Measurements from ENCODE around the gene UEVLD. TPM values are rescaled to one million over a fixed set of nuclear protein-coding genes. Genes with fewer than 3 reads are reported as not detected.

The UEVLD gene
- total and polyA plus RNA-seq, 2 donors (not counting 1 experiment from before 2014, with no cell fraction given), result 25.9 to 29.0 TPM

GRCh38 chr11:18523084-18523483 is 65.5 kb downstream of the UEVLD start:
- TF ChIP-seq, protein P1, sequence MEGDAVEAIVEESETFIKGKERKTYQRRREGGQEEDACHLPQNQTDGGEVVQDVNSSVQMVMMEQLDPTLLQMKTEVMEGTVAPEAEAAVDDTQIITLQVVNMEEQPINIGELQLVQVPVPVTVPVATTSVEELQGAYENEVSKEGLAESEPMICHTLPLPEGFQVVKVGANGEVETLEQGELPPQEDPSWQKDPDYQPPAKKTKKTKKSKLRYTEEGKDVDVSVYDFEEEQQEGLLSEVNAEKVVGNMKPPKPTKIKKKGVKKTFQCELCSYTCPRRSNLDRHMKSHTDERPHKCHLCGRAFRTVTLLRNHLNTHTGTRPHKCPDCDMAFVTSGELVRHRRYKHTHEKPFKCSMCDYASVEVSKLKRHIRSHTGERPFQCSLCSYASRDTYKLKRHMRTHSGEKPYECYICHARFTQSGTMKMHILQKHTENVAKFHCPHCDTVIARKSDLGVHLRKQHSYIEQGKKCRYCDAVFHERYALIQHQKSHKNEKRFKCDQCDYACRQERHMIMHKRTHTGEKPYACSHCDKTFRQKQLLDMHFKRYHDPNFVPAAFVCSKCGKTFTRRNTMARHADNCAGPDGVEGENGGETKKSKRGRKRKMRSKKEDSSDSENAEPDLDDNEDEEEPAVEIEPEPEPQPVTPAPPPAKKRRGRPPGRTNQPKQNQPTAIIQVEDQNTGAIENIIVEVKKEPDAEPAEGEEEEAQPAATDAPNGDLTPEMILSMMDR (conservative IDR thresholded peaks at IDR 0.05 in 1 of 2, IDR thresholded peaks at IDR 0.05 in 1 of 2; ENCODE audit: low read depth in 1 of 2, low read length in 2 of 2), result no peak
- no peak for TF ChIP-seq EZH2 (IDR thresholded peaks at IDR 0.05; ENCODE audit: low read length, missing control alignments)
- no peak overlapping the region for H3K4me3 ChIP-seq (replicated peaks in 1 of 4; ENCODE audit: control extremely low read depth in 1 of 4, insufficient read depth in 1 of 4, low read depth in 3 of 4, low read length in 4 of 4)
- H3K27ac ChIP-seq (ENCODE audit: insufficient read depth, low read length), result no peak overlapping the region
- H2AFZ ChIP-seq (ENCODE audit: low read length), result no peak overlapping the region
- H3K4me1 ChIP-seq (ENCODE audit: control insufficient read depth, extremely low read depth, insufficient read depth, low read length), result no peaks in the 10 kb centered on the region
- H3K79me2 ChIP-seq (ENCODE audit: control insufficient read depth, insufficient read depth, low read length), result peaks cover 56% of the 10 kb centered on the region
- no peaks in the 10 kb centered on the region for H4K20me1 ChIP-seq (ENCODE audit: control insufficient read depth, extremely low read depth, insufficient read depth, low read length)
- H3K4me2 ChIP-seq (ENCODE audit: extremely low read depth, insufficient read depth, low read length), result no peak overlapping the region
- DNase-seq (ENCODE audit: low read depth in 2 of 2), result no peak
- H3K36me3 ChIP-seq (ENCODE audit: control insufficient read depth, insufficient read depth, low read length), result peaks cover 1% of the 10 kb centered on the region
- H3K9me3 ChIP-seq (ENCODE audit: control insufficient read depth, insufficient read depth, low read depth, low read length), result no peaks in the 10 kb centered on the region
- H3K27me3 ChIP-seq (ENCODE audit: control insufficient read depth, insufficient read depth, low read length), result no peaks in the 10 kb centered on the region
- no peak overlapping the region for H3K9ac ChIP-seq (ENCODE audit: insufficient read depth, low read length)

GRCh38 chr11:18522388-18522787 is 66.1 kb downstream of the UEVLD start:
- Histone ChIP-seq H4K20me1 (ENCODE audit: control insufficient read depth, extremely low read depth, insufficient read depth, low read length) (no peaks in the 10 kb centered on the region), H3K27ac (ENCODE audit: insufficient read depth, low read length) (no peak overlapping the region), H3K4me2 (ENCODE audit: extremely low read depth, insufficient read depth, low read length) (no peak overlapping the region), H3K9me3 (ENCODE audit: control insufficient read depth, insufficient read depth, low read depth, low read length) (no peaks in the 10 kb centered on the region), H3K9ac (ENCODE audit: insufficient read depth, low read length) (no peak overlapping the region), H3K79me2 (ENCODE audit: control insufficient read depth, insufficient read depth, low read length) (peaks cover 52% of the 10 kb centered on the region), H2AFZ (ENCODE audit: low read length) (no peak overlapping the region), H3K27me3 (ENCODE audit: control insufficient read depth, insufficient read depth, low read length) (no peaks in the 10 kb centered on the region), H3K4me1 (ENCODE audit: control insufficient read depth, extremely low read depth, insufficient read depth, low read length) (no peaks in the 10 kb centered on the region), H3K36me3 (ENCODE audit: control insufficient read depth, insufficient read depth, low read length) (peaks cover 1% of the 10 kb centered on the region), H3K4me3 (replicated peaks in 1 of 4; ENCODE audit: control extremely low read depth in 1 of 4, insufficient read depth in 1 of 4, low read depth in 3 of 4, low read length in 4 of 4) (no peak overlapping the region)
- no peak for TF ChIP-seq EZH2 (IDR thresholded peaks at IDR 0.05; ENCODE audit: low read length, missing control alignments)
- TF ChIP-seq, protein P1 (conservative IDR thresholded peaks at IDR 0.05 in 1 of 2, IDR thresholded peaks at IDR 0.05 in 1 of 2; ENCODE audit: low read depth in 1 of 2, low read length in 2 of 2), result no peak
- no peak for DNase-seq (ENCODE audit: low read depth in 2 of 2)

GRCh38 chr11:18521122-18521521 is 67.4 kb downstream of the UEVLD start:
- H3K27ac ChIP-seq (ENCODE audit: insufficient read depth, low read length), result no peak overlapping the region
- H4K20me1 ChIP-seq (ENCODE audit: control insufficient read depth, extremely low read depth, insufficient read depth, low read length), result no peaks in the 10 kb centered on the region
- H3K4me1 ChIP-seq (ENCODE audit: control insufficient read depth, extremely low read depth, insufficient read depth, low read length), result no peaks in the 10 kb centered on the region
- no peak overlapping the region for H3K4me2 ChIP-seq (ENCODE audit: extremely low read depth, insufficient read depth, low read length)
- DNase-seq (ENCODE audit: low read depth in 2 of 2), result no peak
- H3K79me2 ChIP-seq (ENCODE audit: control insufficient read depth, insufficient read depth, low read length), result peaks cover 41% of the 10 kb centered on the region
- H2AFZ ChIP-seq (ENCODE audit: low read length), result no peak overlapping the region
- H3K9ac ChIP-seq (ENCODE audit: insufficient read depth, low read length), result no peak overlapping the region
- no peak for TF ChIP-seq EZH2 (IDR thresholded peaks at IDR 0.05; ENCODE audit: low read length, missing control alignments)
- TF ChIP-seq, protein P1 (conservative IDR thresholded peaks at IDR 0.05 in 1 of 2, IDR thresholded peaks at IDR 0.05 in 1 of 2; ENCODE audit: low read depth in 1 of 2, low read length in 2 of 2), result no peak
- no peaks in the 10 kb centered on the region for H3K27me3 ChIP-seq (ENCODE audit: control insufficient read depth, insufficient read depth, low read length)
- H3K9me3 ChIP-seq (ENCODE audit: control insufficient read depth, insufficient read depth, low read depth, low read length), result no peaks in the 10 kb centered on the region
- no peak overlapping the region for H3K4me3 ChIP-seq (replicated peaks in 1 of 4; ENCODE audit: control extremely low read depth in 1 of 4, insufficient read depth in 1 of 4, low read depth in 3 of 4, low read length in 4 of 4)
- H3K36me3 ChIP-seq (ENCODE audit: control insufficient read depth, insufficient read depth, low read length), result peaks cover 1% of the 10 kb centered on the region
